ENCODE data around the gene NEIL1.

- TF ChIP-seq ZNF138 (CRISPR knock-in tag; conservative IDR thresholded peaks at IDR 0.05) (no peak), CTCF (IDR thresholded peaks at IDR 0.05) (no peak), MAX (CRISPR knock-in tag; IDR thresholded peaks at IDR 0.05) (no peak), TCF7 (CRISPR knock-in tag; IDR thresholded peaks at IDR 0.05; ENCODE audit: low read depth) (no peak), MLX (CRISPR knock-in tag; IDR thresholded peaks at IDR 0.05) (no peak), RELA (CRISPR knock-in tag; IDR thresholded peaks at IDR 0.05; ENCODE audit: borderline replicate concordance) (no peak), ZNF232 (CRISPR knock-in tag; IDR thresholded peaks at IDR 0.05) (no peak), NFATC4 (CRISPR knock-in tag; IDR thresholded peaks at IDR 0.05) (no peak), MYBL2 (CRISPR knock-in tag; IDR thresholded peaks at IDR 0.05) (no peak), USF2 (CRISPR knock-in tag; IDR thresholded peaks at IDR 0.05) (no peak), FOXK1 (CRISPR knock-in tag; IDR thresholded peaks at IDR 0.05) (no peak), TP53 (CRISPR knock-in tag; IDR thresholded peaks at IDR 0.05) (no peak), ZNF423 (CRISPR knock-in tag; IDR thresholded peaks at IDR 0.05) (no peak)
These were observed 11.5 kb upstream of the NEIL1 start for GRCh38 chr15:75335313-75335704.
